ENCODE results near the gene LRMDA. TPM values are rescaled to one million over a fixed set of nuclear protein-coding genes. Genes with fewer than 3 reads are reported as not detected.

Gene LRMDA
- total and polyA plus RNA-seq, 2 donors (not counting 1 experiment from before 2014, with no cell fraction given): 0.12 TPM; not detected in 1

- Histone ChIP-seq H3K4me2 (replicated peaks; ENCODE audit: low read depth, low read length, poor library complexity, severe bottlenecking) (no peak overlapping the region), H4K20me1 (ENCODE audit: control insufficient read depth, insufficient read depth, low read length, poor library complexity, severe bottlenecking) (no peaks in the 10 kb centered on the region), H3K4me3 (ENCODE audit: control extremely low read depth in 1 of 5, extremely low read depth in 1 of 5, insufficient read depth in 1 of 5, low read depth in 2 of 5, low read length in 4 of 5) (no peak overlapping the region), H3K79me2 (ENCODE audit: control insufficient read depth, insufficient read depth, low read length) (no peaks in the 10 kb centered on the region), H3K36me3 (replicated peaks in 1 of 2; ENCODE audit: control extremely low read depth in 1 of 2, control insufficient read depth in 1 of 2, extremely low read depth in 1 of 2, insufficient read depth in 2 of 2, low read length in 1 of 2) (no peaks in the 10 kb centered on the region), H3K9ac (ENCODE audit: low read length) (no peak overlapping the region), H3K27ac (ENCODE audit: low read length in 2 of 2) (no peak overlapping the region), H3K9me3 (ENCODE audit: control extremely low read depth in 1 of 3, control insufficient read depth in 2 of 3, insufficient read depth in 1 of 3, low read length in 2 of 3) (no peaks in the 10 kb centered on the region), H3K27me3 (replicated peaks in 1 of 4; ENCODE audit: control extremely low read depth in 1 of 4, control insufficient read depth in 3 of 4, insufficient read depth in 4 of 4, low read length in 3 of 4) (no peaks in the 10 kb centered on the region), H3K4me1 (ENCODE audit: control insufficient read depth in 2 of 2, insufficient read depth in 2 of 2, low read length in 2 of 2) (no peaks in the 10 kb centered on the region), H2AFZ (ENCODE audit: insufficient read depth, low read depth, low read length, poor library complexity, severe bottlenecking) (no peak overlapping the region)
- WGBS (ENCODE audit: insufficient coverage): 100% methylated on average over 2 of the region's 2 CpGs
- no peak for DNase-seq
- H3K9me3 Mint-ChIP-seq (ENCODE audit: insufficient read depth): no peaks in the 10 kb centered on the region
- no peaks in the 10 kb centered on the region for H3K27me3 Mint-ChIP-seq
- no peaks in the 10 kb centered on the region for H3K4me1 Mint-ChIP-seq
- ChIA-PET POLR2A (no interaction called here), CTCF (interaction anchor here (0.5 kb wide), 1 partner anchor 13 kb away, joined by 3 read pairs; no protein-coding TSS in a partner anchor)
- TF ChIP-seq EZH2 (IDR thresholded peaks at IDR 0.05; ENCODE audit: borderline replicate concordance, insufficient read depth, low read depth, low read length, poor library complexity, severe bottlenecking) (no peak), CTCF (IDR thresholded peaks at IDR 0.05) (no peak)
- no peak overlapping the region for H3K27ac Mint-ChIP-seq
- no peak for ATAC-seq (ENCODE audit: low read depth)
- no peak overlapping the region for H3K4me3 Mint-ChIP-seq
- intact Hi-C loops (cut with micrococcal nuclease): no loop called here
Measured at GRCh38 chr10:75599875-75600648, 168.6 kb downstream of the LRMDA start.

- no peak for ATAC-seq (ENCODE audit: low read depth)
- WGBS (ENCODE audit: insufficient coverage): no CpG with 5 or more reads among the region's 4 CpGs
- Histone ChIP-seq H3K4me3 (ENCODE audit: control extremely low read depth in 1 of 5, extremely low read depth in 1 of 5, insufficient read depth in 1 of 5, low read depth in 2 of 5, low read length in 4 of 5) (no peak overlapping the region), H3K27ac (ENCODE audit: low read length in 2 of 2) (no peak overlapping the region), H3K27me3 (replicated peaks in 1 of 4; ENCODE audit: control extremely low read depth in 1 of 4, control insufficient read depth in 3 of 4, insufficient read depth in 4 of 4, low read length in 3 of 4) (no peaks in the 10 kb centered on the region), H3K79me2 (ENCODE audit: control insufficient read depth, insufficient read depth, low read length) (no peaks in the 10 kb centered on the region), H4K20me1 (ENCODE audit: control insufficient read depth, insufficient read depth, low read length, poor library complexity, severe bottlenecking) (no peaks in the 10 kb centered on the region), H2AFZ (ENCODE audit: insufficient read depth, low read depth, low read length, poor library complexity, severe bottlenecking) (no peak overlapping the region), H3K4me1 (ENCODE audit: control insufficient read depth in 2 of 2, insufficient read depth in 2 of 2, low read length in 2 of 2) (no peaks in the 10 kb centered on the region), H3K9me3 (ENCODE audit: control extremely low read depth in 1 of 3, control insufficient read depth in 2 of 3, insufficient read depth in 1 of 3, low read length in 2 of 3) (no peaks in the 10 kb centered on the region), H3K9ac (ENCODE audit: low read length) (no peak overlapping the region), H3K4me2 (replicated peaks; ENCODE audit: low read depth, low read length, poor library complexity, severe bottlenecking) (no peak overlapping the region), H3K36me3 (replicated peaks in 1 of 2; ENCODE audit: control extremely low read depth in 1 of 2, control insufficient read depth in 1 of 2, extremely low read depth in 1 of 2, insufficient read depth in 2 of 2, low read length in 1 of 2) (no peaks in the 10 kb centered on the region)
- POLR2A ChIA-PET: no interaction called here
- intact Hi-C loops (cut with micrococcal nuclease): no loop called here
- no peaks in the 10 kb centered on the region for H3K9me3 Mint-ChIP-seq (ENCODE audit: insufficient read depth)
- CTCF ChIA-PET: no interaction called here
- no peak overlapping the region for H3K27ac Mint-ChIP-seq
- TF ChIP-seq CTCF (IDR thresholded peaks at IDR 0.05): no peak
- TF ChIP-seq EZH2 (IDR thresholded peaks at IDR 0.05; ENCODE audit: borderline replicate concordance, insufficient read depth, low read depth, low read length, poor library complexity, severe bottlenecking): no peak
- no peaks in the 10 kb centered on the region for H3K27me3 Mint-ChIP-seq
- H3K4me3 Mint-ChIP-seq: no peak overlapping the region
- no peaks in the 10 kb centered on the region for H3K4me1 Mint-ChIP-seq
- DNase-seq: no peak
Measured at GRCh38 chr10:75600833-75601232, 169.4 kb downstream of the LRMDA start.
